ENCODE results near the gene MACIR. TPM values are rescaled to one million over a fixed set of nuclear protein-coding genes. Genes with fewer than 3 reads are reported as not detected.

MACIR gene
- total RNA-seq, 3 donors from 2014 or later, result 13.0 to 18.4 (median 13.4) TPM

DNA sequence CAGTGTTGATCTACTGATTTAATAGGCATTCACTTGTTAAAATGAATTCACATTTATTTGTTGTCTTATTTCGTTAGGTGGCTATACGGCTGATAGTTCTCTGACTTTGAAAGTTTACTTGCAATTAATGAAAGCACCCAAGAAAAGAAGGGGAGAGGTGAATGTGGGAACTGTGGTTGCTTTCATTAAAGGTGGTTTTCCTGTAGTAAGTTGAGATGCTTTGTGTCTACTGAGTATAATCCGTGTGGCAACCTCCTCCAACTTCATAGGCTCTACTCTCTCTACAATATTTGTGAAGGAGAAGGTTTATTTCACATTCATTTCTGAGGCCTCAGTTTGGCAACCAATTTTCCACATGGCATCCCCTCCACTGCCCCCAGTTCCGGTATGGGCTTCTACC lies 12.8 kb upstream of the MACIR start:
- Histone ChIP-seq H3K4me3 (no peak overlapping the region), H3K36me3 (no peaks in the 10 kb centered on the region), H3K27ac (no peak overlapping the region), H3K4me1 (no peaks in the 10 kb centered on the region), H3K27me3 (no peaks in the 10 kb centered on the region), H3K9me3 (no peaks in the 10 kb centered on the region)
- TF ChIP-seq, protein P1, sequence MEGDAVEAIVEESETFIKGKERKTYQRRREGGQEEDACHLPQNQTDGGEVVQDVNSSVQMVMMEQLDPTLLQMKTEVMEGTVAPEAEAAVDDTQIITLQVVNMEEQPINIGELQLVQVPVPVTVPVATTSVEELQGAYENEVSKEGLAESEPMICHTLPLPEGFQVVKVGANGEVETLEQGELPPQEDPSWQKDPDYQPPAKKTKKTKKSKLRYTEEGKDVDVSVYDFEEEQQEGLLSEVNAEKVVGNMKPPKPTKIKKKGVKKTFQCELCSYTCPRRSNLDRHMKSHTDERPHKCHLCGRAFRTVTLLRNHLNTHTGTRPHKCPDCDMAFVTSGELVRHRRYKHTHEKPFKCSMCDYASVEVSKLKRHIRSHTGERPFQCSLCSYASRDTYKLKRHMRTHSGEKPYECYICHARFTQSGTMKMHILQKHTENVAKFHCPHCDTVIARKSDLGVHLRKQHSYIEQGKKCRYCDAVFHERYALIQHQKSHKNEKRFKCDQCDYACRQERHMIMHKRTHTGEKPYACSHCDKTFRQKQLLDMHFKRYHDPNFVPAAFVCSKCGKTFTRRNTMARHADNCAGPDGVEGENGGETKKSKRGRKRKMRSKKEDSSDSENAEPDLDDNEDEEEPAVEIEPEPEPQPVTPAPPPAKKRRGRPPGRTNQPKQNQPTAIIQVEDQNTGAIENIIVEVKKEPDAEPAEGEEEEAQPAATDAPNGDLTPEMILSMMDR (IDR thresholded peaks at IDR 0.05), result no peak
- TF ChIP-seq POLR2A (IDR thresholded peaks at IDR 0.05) (no peak), POLR2AphosphoS5 (IDR thresholded peaks at IDR 0.05) (no peak)
- no peak for DNase-seq (ENCODE audit: low spot score in 2 of 2)
- intact Hi-C loops (cut with DNase I; ENCODE audit: low total_unique reads), result no loop called here

DNA sequence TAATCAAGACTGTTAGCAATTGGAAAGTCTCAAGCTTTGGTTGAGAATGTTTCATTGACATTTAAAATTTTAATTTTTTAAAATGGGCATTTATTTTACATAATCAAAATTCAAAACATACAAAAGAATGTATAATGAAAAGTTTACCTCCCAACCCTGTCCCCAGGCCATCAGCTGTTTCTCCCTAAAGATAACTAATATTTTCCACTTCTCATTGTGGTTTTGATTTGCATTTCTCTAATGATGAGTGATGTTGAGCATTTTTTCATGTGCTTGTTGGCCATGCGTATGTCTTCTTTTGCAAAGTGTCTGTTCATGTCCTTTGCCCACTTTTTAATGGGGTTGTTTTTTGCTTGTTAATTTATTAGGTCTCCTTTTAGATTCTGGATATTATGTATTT lies 11.4 kb upstream of the MACIR start:
- H3K9me3 ChIP-seq, result no peaks in the 10 kb centered on the region
- DNase-seq (ENCODE audit: low spot score in 2 of 2), result no peak
- no peaks in the 10 kb centered on the region for H3K36me3 ChIP-seq
- H3K27ac ChIP-seq, result no peak overlapping the region
- H3K4me1 ChIP-seq, result no peaks in the 10 kb centered on the region
- TF ChIP-seq POLR2A (IDR thresholded peaks at IDR 0.05), result no peak
- TF ChIP-seq, protein P1 (IDR thresholded peaks at IDR 0.05), result no peak
- no peak for TF ChIP-seq POLR2AphosphoS5 (IDR thresholded peaks at IDR 0.05)
- no peaks in the 10 kb centered on the region for H3K27me3 ChIP-seq
- H3K4me3 ChIP-seq, result no peak overlapping the region
- intact Hi-C loops (cut with DNase I; ENCODE audit: low total_unique reads), result no loop called here

DNA sequence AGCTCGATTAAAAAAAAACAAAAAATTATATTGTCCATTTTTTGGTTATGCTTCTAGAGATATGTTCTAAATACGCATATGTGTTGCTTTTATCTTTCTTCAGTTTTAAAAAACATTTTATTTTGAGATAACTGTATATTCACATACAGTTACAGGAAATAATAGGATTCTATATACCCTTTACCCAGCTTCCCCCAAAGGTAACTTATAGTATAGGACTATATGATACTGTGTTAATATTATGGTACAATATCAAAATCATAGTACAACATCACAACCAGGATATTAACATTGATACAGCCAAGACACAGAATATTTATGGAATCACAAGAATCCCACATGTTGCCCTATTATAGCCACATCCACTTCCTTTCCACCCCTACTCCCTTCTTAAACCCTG lies 9.5 kb upstream of the MACIR start:
- no peak for DNase-seq (ENCODE audit: low spot score in 2 of 2)
- Histone ChIP-seq H3K4me1 (no peaks in the 10 kb centered on the region), H3K36me3 (no peaks in the 10 kb centered on the region), H3K9me3 (no peaks in the 10 kb centered on the region), H3K27me3 (no peaks in the 10 kb centered on the region), H3K4me3 (no peak overlapping the region), H3K27ac (no peak overlapping the region)
- intact Hi-C loops (cut with DNase I; ENCODE audit: low total_unique reads), result no loop called here
- TF ChIP-seq POLR2AphosphoS5 (IDR thresholded peaks at IDR 0.05) (no peak), POLR2A (IDR thresholded peaks at IDR 0.05) (no peak)
- TF ChIP-seq, protein P1 (IDR thresholded peaks at IDR 0.05), result no peak

DNA sequence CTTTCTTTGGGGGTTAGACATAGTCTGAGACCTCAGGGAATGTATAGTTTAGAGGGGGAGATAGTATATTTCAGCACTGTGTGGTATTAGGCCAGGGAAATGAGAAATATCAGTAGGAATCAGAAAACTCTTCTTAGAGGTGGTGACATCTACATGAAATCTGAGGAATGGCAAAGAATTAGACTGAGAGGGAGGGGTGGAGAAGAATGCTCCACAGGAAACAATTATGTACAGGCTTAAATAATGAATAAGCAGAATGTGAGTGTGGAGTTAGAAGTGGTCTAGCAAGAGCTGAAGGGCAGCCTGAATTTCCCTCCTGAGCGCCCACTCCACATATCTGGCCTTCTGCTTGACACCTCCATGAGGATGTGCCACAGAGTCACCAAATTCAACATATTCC lies 3.6 kb upstream of the MACIR start:
- intact Hi-C loops (cut with DNase I; ENCODE audit: low total_unique reads), result no loop called here
- Histone ChIP-seq H3K4me3 (no peak overlapping the region), H3K36me3 (no peaks in the 10 kb centered on the region), H3K4me1 (no peaks in the 10 kb centered on the region), H3K27me3 (no peaks in the 10 kb centered on the region), H3K27ac (no peak overlapping the region), H3K9me3 (no peaks in the 10 kb centered on the region)
- DNase-seq (ENCODE audit: low spot score in 2 of 2), result no peak
- TF ChIP-seq POLR2A (IDR thresholded peaks at IDR 0.05), result no peak

GRCh38 chr5:103255691-103256090 lies 2.9 kb upstream of the MACIR start:
- no peaks in the 10 kb centered on the region for H3K9me3 ChIP-seq
- no peaks in the 10 kb centered on the region for H3K4me1 ChIP-seq
- no peaks in the 10 kb centered on the region for H3K36me3 ChIP-seq
- H3K27ac ChIP-seq, result no peak overlapping the region
- TF ChIP-seq, protein P1 (IDR thresholded peaks at IDR 0.05), result no peak
- TF ChIP-seq POLR2AphosphoS5 (IDR thresholded peaks at IDR 0.05) (no peak), POLR2A (IDR thresholded peaks at IDR 0.05) (no peak)
- H3K27me3 ChIP-seq, result no peaks in the 10 kb centered on the region
- DNase-seq (ENCODE audit: low spot score in 2 of 2), result no peak
- H3K4me3 ChIP-seq, result no peak overlapping the region
- intact Hi-C loops (cut with DNase I; ENCODE audit: low total_unique reads), result no loop called here

- Histone ChIP-seq H3K27me3 (no peaks in the 10 kb centered on the region), H3K4me1 (no peaks in the 10 kb centered on the region), H3K36me3 (no peaks in the 10 kb centered on the region), H3K9me3 (no peaks in the 10 kb centered on the region), H3K4me3 (no peak overlapping the region), H3K27ac (no peak overlapping the region)
- no peak for DNase-seq (ENCODE audit: low spot score in 2 of 2)
- TF ChIP-seq POLR2A (IDR thresholded peaks at IDR 0.05) (no peak), POLR2AphosphoS5 (IDR thresholded peaks at IDR 0.05) (no peak)
- TF ChIP-seq, protein P1 (IDR thresholded peaks at IDR 0.05), result no peak
- intact Hi-C loops (cut with DNase I; ENCODE audit: low total_unique reads), result no loop called here
Observed at GRCh38 chr5:103256178-103256577, 2.4 kb upstream of the MACIR start.

All from breast epithelium (tissue), 4 donors.